ENCODE data around the gene DERL3. TPM values are rescaled to one million over a fixed set of nuclear protein-coding genes. Genes with fewer than 3 reads are reported as not detected.

Gene DERL3
- total RNA-seq, 2 experiments from 2014 or later, result 5.4 to 7.6 TPM

- intact Hi-C loops (cut with micrococcal nuclease), result no loop called here
- CTCF ChIA-PET, result interaction anchor here (0.8 to 3.4 kb wide), 14 partner anchors 7 to 429 kb away, joined by 3 to 49 read pairs (median 4); partner anchors contain the start of genes MIF and MMP11
- Mint-ChIP-seq H3K36me3 (ENCODE audit: low read depth) (no peaks in the 10 kb centered on the region), H3K27ac (peak overlapping the region; percentile 67), H3K4me3 (peak overlapping the region; percentile 90), H3K4me1 (ENCODE audit: low read depth) (peaks cover 11% of the 10 kb centered on the region), H3K9me3 (no peaks in the 10 kb centered on the region), H3K27me3 (no peaks in the 10 kb centered on the region)
- ATAC-seq (peak; percentile 37), DNase-seq (peak; percentile 40)
- no peak for TF ChIP-seq CTCF (IDR thresholded peaks at IDR 0.05)
- POLR2A ChIA-PET, result interaction anchor here (0.7 to 1.9 kb wide), 7 partner anchors 15 to 560 kb away, joined by 3 to 10 read pairs (median 3); partner anchors contain the start of gene MIF
Measured at GRCh38 chr22:23856721-23857605, 18.2 kb upstream of the DERL3 start.

GRCh38 chr22:23850136-23850611 is 11.4 kb upstream of the DERL3 start:
- Mint-ChIP-seq H3K9me3 (no peaks in the 10 kb centered on the region), H3K36me3 (ENCODE audit: low read depth) (no peaks in the 10 kb centered on the region), H3K27me3 (peaks cover 2% of the 10 kb centered on the region), H3K4me1 (ENCODE audit: low read depth) (peaks cover 7% of the 10 kb centered on the region), H3K4me3 (no peak overlapping the region), H3K27ac (no peak overlapping the region)
- ChIA-PET CTCF (interaction anchor here (0.6 to 6.1 kb wide), 50 partner anchors 8 to 308 kb away, joined by 3 to 49 read pairs (median 4); partner anchors contain the start of genes CABIN1, CHCHD10, DRICH1 and MIF), POLR2A (interaction anchor here (0.8 to 1.3 kb wide), 4 partner anchors 9 to 83 kb away, joined by 3 to 7 read pairs (median 4); partner anchors contain the start of genes CHCHD10 and MIF)
- DNase-seq (no peak), ATAC-seq (no peak)
- no peak for TF ChIP-seq CTCF (IDR thresholded peaks at IDR 0.05)
- intact Hi-C loops (cut with micrococcal nuclease), result loop anchor here (5.0 kb wide), 2 partner anchors 223 to 308 kb away; no protein-coding TSS in a partner anchor

- CTCF ChIA-PET, result interaction anchor here (0.6 to 6.1 kb wide), 49 partner anchors 9 to 306 kb away, joined by 3 to 49 read pairs (median 4); partner anchors contain the start of genes CABIN1, CHCHD10, DRICH1 and MIF
- peak; percentile 92 for ATAC-seq
- POLR2A ChIA-PET, result interaction anchor here (0.8 to 1.3 kb wide), 4 partner anchors 9 to 82 kb away, joined by 3 to 7 read pairs (median 4); partner anchors contain the start of genes CHCHD10 and MIF
- Mint-ChIP-seq H3K36me3 (ENCODE audit: low read depth) (no peaks in the 10 kb centered on the region), H3K27me3 (peaks cover 2% of the 10 kb centered on the region), H3K4me1 (ENCODE audit: low read depth) (peaks cover 7% of the 10 kb centered on the region), H3K9me3 (no peaks in the 10 kb centered on the region), H3K4me3 (no peak overlapping the region), H3K27ac (no peak overlapping the region)
- peak; percentile 97 for TF ChIP-seq CTCF (IDR thresholded peaks at IDR 0.05)
- DNase-seq, result peak; percentile 87
- intact Hi-C loops (cut with micrococcal nuclease), result loop anchor here (5.0 kb wide), 3 partner anchors 82 to 307 kb away; partner anchors contain the start of gene CHCHD10
Measured at GRCh38 chr22:23849009-23850006, 10.5 kb upstream of the DERL3 start.

GRCh38 chr22:23847991-23848864 is 9.4 kb upstream of the DERL3 start:
- H3K27ac Mint-ChIP-seq, result no peak overlapping the region
- POLR2A ChIA-PET, result interaction anchor here (1.1 kb wide), 1 partner anchor 12 kb away, joined by 4 read pairs; no protein-coding TSS in a partner anchor
- CTCF ChIA-PET, result interaction anchor here (2.1 to 6.1 kb wide), 3 partner anchors 10 to 79 kb away, joined by 15 to 49 read pairs (median 48); partner anchors contain the start of genes CHCHD10, MIF and SLC2A11

More at GRCh38 chr22:23847991-23848864, 9.4 kb upstream of the DERL3 start:
- Mint-ChIP-seq H3K4me3 (no peak overlapping the region), H3K4me1 (ENCODE audit: low read depth) (peaks cover 7% of the 10 kb centered on the region), H3K36me3 (ENCODE audit: low read depth) (no peaks in the 10 kb centered on the region), H3K27me3 (peaks cover 2% of the 10 kb centered on the region), H3K9me3 (no peaks in the 10 kb centered on the region)
- intact Hi-C loops (cut with micrococcal nuclease), result loop anchor here (5.0 kb wide), 1 partner anchor 81 kb away; the partner anchor contains the start of gene CHCHD10
- DNase-seq (no peak), ATAC-seq (no peak)
- no peak for TF ChIP-seq CTCF (IDR thresholded peaks at IDR 0.05)

Data from activated CD8-positive, alpha-beta T cell treated with anti-CD3 and anti-CD28 coated beads for 36 hours (primary cell).